Progenitor cell of endocrine pancreas (in vitro differentiated cells): ENCODE measurements around the gene SFI1. TPM values are rescaled to one million over a fixed set of nuclear protein-coding genes. Genes with fewer than 3 reads are reported as not detected.

Experiments
- DNase-seq: peaks from one replicate; pipeline ENCODE4 v3.0.0; 2021; ENCODE audit warnings: low spot score; ENCODE audit not compliant: unreplicated experiment
- H3K27ac Mint-ChIP-seq: 2 replicates; pipeline ENCODE4 v1.8.0; 2021; ENCODE audit warnings: mild to moderate bottlenecking, moderate library complexity, mixed read lengths
- H3K27me3 Mint-ChIP-seq: 2 replicates; pipeline ENCODE4 v1.8.0; 2021; ENCODE audit warnings: mixed read lengths
- H3K36me3 Mint-ChIP-seq: 2 replicates; pipeline ENCODE4 v1.8.0; 2022; ENCODE audit warnings: mixed read lengths; ENCODE audit not compliant: insufficient read depth
- H3K4me1 Mint-ChIP-seq: 2 replicates; pipeline ENCODE4 v1.8.0; 2021; ENCODE audit warnings: low read depth, mixed read lengths
- H3K4me3 Mint-ChIP-seq: 2 replicates; pipeline ENCODE4 v1.8.0; 2021; ENCODE audit warnings: low read depth, mild to moderate bottlenecking, moderate library complexity, mixed read lengths
- H3K9me3 Mint-ChIP-seq: 2 replicates; pipeline ENCODE4 v1.8.0; 2021; ENCODE audit warnings: low read depth, mixed read lengths
- CTCF ChIP-seq: fragments of 200-600 bp; sonication (generic); IDR thresholded peaks from one replicate; pipeline ENCODE4 v1.5.0; 2021; ENCODE audit warnings: antibody characterized with exemption, mild to moderate bottlenecking; ENCODE audit not compliant: unreplicated experiment
- total RNA-seq: library from RNA; stranded (reverse); gene quantifications from 2 replicates; pipeline ENCODE4 v1.2.1, GENCODE V29; 2021

Gene SFI1
- total RNA-seq, 1 donor from 2014 or later = 66.3 TPM

- no peak overlapping the region for H3K27ac Mint-ChIP-seq
- H3K9me3 Mint-ChIP-seq = no peaks in the 10 kb centered on the region
- H3K36me3 Mint-ChIP-seq = peaks cover 3% of the 10 kb centered on the region
- H3K4me1 Mint-ChIP-seq = peaks cover 3% of the 10 kb centered on the region
- no peak for TF ChIP-seq CTCF
- no peak for DNase-seq
- H3K27me3 Mint-ChIP-seq = no peaks in the 10 kb centered on the region
- H3K4me3 Mint-ChIP-seq = no peak overlapping the region
Observed at GRCh38 chr22:31612891-31613285, 116.6 kb downstream of the SFI1 start.

GRCh38 chr22:31613286-31613903 lies 117.1 kb downstream of the SFI1 start:
- no peak for TF ChIP-seq CTCF
- H3K36me3 Mint-ChIP-seq = peaks cover 3% of the 10 kb centered on the region
- no peak overlapping the region for H3K27ac Mint-ChIP-seq
- no peaks in the 10 kb centered on the region for H3K27me3 Mint-ChIP-seq
- H3K4me3 Mint-ChIP-seq = no peak overlapping the region
- H3K9me3 Mint-ChIP-seq = no peaks in the 10 kb centered on the region
- no peak for DNase-seq
- peaks cover 3% of the 10 kb centered on the region for H3K4me1 Mint-ChIP-seq

- no peak for TF ChIP-seq CTCF
- Mint-ChIP-seq H3K4me3 (no peak overlapping the region), H3K27ac (no peak overlapping the region), H3K27me3 (no peaks in the 10 kb centered on the region), H3K36me3 (peaks cover 3% of the 10 kb centered on the region), H3K4me1 (peaks cover 3% of the 10 kb centered on the region), H3K9me3 (no peaks in the 10 kb centered on the region)
- no peak for DNase-seq
Observed at GRCh38 chr22:31613904-31614296, 117.6 kb downstream of the SFI1 start.

- no peak overlapping the region for H3K4me3 Mint-ChIP-seq
- H3K4me1 Mint-ChIP-seq = peaks cover 3% of the 10 kb centered on the region
- H3K27ac Mint-ChIP-seq = no peak overlapping the region
- H3K9me3 Mint-ChIP-seq = no peaks in the 10 kb centered on the region
- H3K36me3 Mint-ChIP-seq = peaks cover 7% of the 10 kb centered on the region
- DNase-seq = no peak
- no peak for TF ChIP-seq CTCF
- H3K27me3 Mint-ChIP-seq = no peaks in the 10 kb centered on the region
Observed at GRCh38 chr22:31614781-31615490, 118.6 kb downstream of the SFI1 start.

- peaks cover 3% of the 10 kb centered on the region for H3K4me1 Mint-ChIP-seq
- H3K4me3 Mint-ChIP-seq = no peak overlapping the region
- H3K27ac Mint-ChIP-seq = no peak overlapping the region
- peaks cover 7% of the 10 kb centered on the region for H3K36me3 Mint-ChIP-seq
- no peaks in the 10 kb centered on the region for H3K9me3 Mint-ChIP-seq
- no peak for TF ChIP-seq CTCF
- no peak for DNase-seq
- H3K27me3 Mint-ChIP-seq = no peaks in the 10 kb centered on the region
Observed at GRCh38 chr22:31615491-31615860, 119.1 kb downstream of the SFI1 start.
